ENCODE data around the gene ENDOV. TPM values are rescaled to one million over a fixed set of nuclear protein-coding genes. Genes with fewer than 3 reads are reported as not detected.

Gene ENDOV
- total RNA-seq, 2 donors from 2014 or later: 27.3 to 46.7 TPM

DNA sequence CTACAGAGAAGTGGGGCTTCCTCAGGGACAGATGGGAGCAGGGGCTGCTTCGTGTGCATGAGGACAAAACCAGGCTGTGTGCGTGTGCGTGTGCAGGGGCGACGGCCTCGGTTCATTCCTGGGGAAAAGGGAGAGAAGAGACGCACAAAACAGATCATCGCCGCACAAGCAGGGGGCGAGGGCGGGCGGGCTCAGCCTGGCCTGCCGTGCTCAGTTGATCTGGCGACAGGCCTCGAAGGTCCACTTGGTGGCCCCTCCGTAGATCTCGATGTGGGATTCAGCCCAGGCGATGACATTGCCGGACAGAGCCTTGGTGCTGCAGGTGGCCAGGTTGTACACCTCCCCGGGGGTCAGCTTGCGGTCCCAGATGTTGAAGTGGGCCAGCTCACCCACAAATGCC, 55.6 kb downstream of the ENDOV start:
- no peaks in the 10 kb centered on the region for H3K27me3 ChIP-seq (replicated peaks; ENCODE audit: insufficient read depth)
- H3K27ac ChIP-seq: no peak overlapping the region
- H3K4me3 ChIP-seq: no peak overlapping the region
- ATAC-seq (ENCODE audit: insufficient number of reproducible peaks, low FRiP score, low read depth): no peak
- H3K36me3 ChIP-seq: no peaks in the 10 kb centered on the region
- TF ChIP-seq CTCF (IDR thresholded peaks at IDR 0.05): no peak
- DNase-seq (ENCODE audit: low spot score): no peak
- H3K9me3 ChIP-seq: no peaks in the 10 kb centered on the region
- H3K4me1 ChIP-seq (ENCODE audit: control insufficient read depth in 1 of 2, low read depth in 2 of 2): peaks cover 13 to 18% of the 10 kb centered on the region in 2 donors

GRCh38 chr17:80471922-80472321, 57.0 kb downstream of the ENDOV start:
- H3K4me3 ChIP-seq: no peak overlapping the region
- H3K27ac ChIP-seq: no peak overlapping the region
- TF ChIP-seq CTCF (IDR thresholded peaks at IDR 0.05): no peak
- peaks cover 23 to 29% of the 10 kb centered on the region in 2 donors for H3K4me1 ChIP-seq (ENCODE audit: control insufficient read depth in 1 of 2, low read depth in 2 of 2)
- H3K9me3 ChIP-seq: no peaks in the 10 kb centered on the region
- no peaks in the 10 kb centered on the region for H3K36me3 ChIP-seq
- ATAC-seq (ENCODE audit: insufficient number of reproducible peaks, low FRiP score, low read depth): no peak
- H3K27me3 ChIP-seq (replicated peaks; ENCODE audit: insufficient read depth): peaks cover 4% of the 10 kb centered on the region
- DNase-seq (ENCODE audit: low spot score): no peak

GRCh38 chr17:80472996-80473395, 58.0 kb downstream of the ENDOV start:
- Histone ChIP-seq H3K27me3 (replicated peaks; ENCODE audit: insufficient read depth) (peaks cover 15% of the 10 kb centered on the region), H3K4me1 (ENCODE audit: control insufficient read depth in 1 of 2, low read depth in 2 of 2) (peaks cover 34 to 40% of the 10 kb centered on the region in 2 donors)

GRCh38 chr17:80473701-80474100, 58.7 kb downstream of the ENDOV start:
- H3K27ac ChIP-seq: no peak overlapping the region
- DNase-seq (ENCODE audit: low spot score) (no peak), ATAC-seq (ENCODE audit: insufficient number of reproducible peaks, low FRiP score, low read depth) (no peak)
- no peak overlapping the region for H3K4me3 ChIP-seq
- no peak for TF ChIP-seq CTCF (IDR thresholded peaks at IDR 0.05)
- no peaks in the 10 kb centered on the region for H3K9me3 ChIP-seq
- peaks cover 22% of the 10 kb centered on the region for H3K27me3 ChIP-seq (replicated peaks; ENCODE audit: insufficient read depth)
- no peaks in the 10 kb centered on the region for H3K36me3 ChIP-seq
- H3K4me1 ChIP-seq (ENCODE audit: control insufficient read depth in 1 of 2, low read depth in 2 of 2): peaks cover 41 to 47% of the 10 kb centered on the region in 2 donors

More at GRCh38 chr17:80472996-80473395, 58.0 kb downstream of the ENDOV start:
- Histone ChIP-seq H3K9me3 (no peaks in the 10 kb centered on the region), H3K4me3 (no peak overlapping the region), H3K27ac (no peak overlapping the region), H3K36me3 (no peaks in the 10 kb centered on the region)
- ATAC-seq (ENCODE audit: insufficient number of reproducible peaks, low FRiP score, low read depth): no peak
- no peak for DNase-seq (ENCODE audit: low spot score)
- no peak for TF ChIP-seq CTCF (IDR thresholded peaks at IDR 0.05)

DNA sequence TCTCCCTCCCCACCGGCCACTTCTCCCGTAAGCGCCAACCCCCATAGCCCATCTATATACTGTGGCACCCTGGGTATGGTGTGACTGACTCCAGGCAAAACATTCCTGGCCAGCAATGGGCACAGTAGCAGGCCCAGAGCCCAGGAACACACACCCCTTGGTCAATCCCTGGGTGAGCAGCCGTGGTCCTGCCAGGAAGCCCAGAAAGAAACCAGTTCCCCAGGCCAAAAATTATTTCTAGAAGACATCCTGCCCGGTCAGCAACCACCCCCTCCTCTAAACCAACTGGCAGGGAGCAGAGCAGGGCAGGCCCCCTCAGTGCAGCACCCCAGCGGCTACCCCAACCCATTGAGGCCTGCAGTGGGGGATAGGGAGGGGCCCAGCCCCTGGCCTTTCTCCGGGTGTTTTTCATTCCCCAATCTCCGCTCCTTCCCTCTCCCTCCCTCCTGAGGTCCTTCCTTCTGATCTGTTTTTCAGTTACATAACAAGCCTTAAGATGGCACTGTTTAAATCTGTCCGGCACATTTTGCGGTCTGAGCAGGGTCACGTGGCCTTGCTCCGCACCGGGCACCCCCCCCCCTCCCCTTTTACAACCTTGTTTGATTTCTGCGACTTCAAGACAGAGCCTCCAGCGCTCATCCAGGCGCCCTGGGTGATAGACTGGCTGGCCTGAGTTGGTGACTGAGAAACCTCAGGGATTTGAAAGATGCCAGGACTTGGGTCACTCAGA, 59.4 kb downstream of the ENDOV start:
- no peak for TF ChIP-seq CTCF (IDR thresholded peaks at IDR 0.05)
- ATAC-seq (ENCODE audit: insufficient number of reproducible peaks, low FRiP score, low read depth) (no peak), DNase-seq (ENCODE audit: low spot score) (no peak)
- H3K4me3 ChIP-seq: peak overlapping the region; percentile 61
- no peaks in the 10 kb centered on the region for H3K9me3 ChIP-seq
- H3K36me3 ChIP-seq: no peaks in the 10 kb centered on the region
- H3K27ac ChIP-seq: no peak overlapping the region
- H3K4me1 ChIP-seq (ENCODE audit: control insufficient read depth in 1 of 2, low read depth in 2 of 2): peaks cover 43 to 49% of the 10 kb centered on the region in 2 donors
- H3K27me3 ChIP-seq (replicated peaks; ENCODE audit: insufficient read depth): peaks cover 29% of the 10 kb centered on the region

Measured in thoracic aorta (tissue), 2 donors.